Muscle layer of duodenum (tissue), 2 donors: ENCODE results near the gene RALGDS.
A peak's percentile ranks its signal among the peaks of the same experiment; 100 is the strongest.

Source experiments
- H3K27ac ChIP-seq: one replicate; pipeline ENCODE4 v1.7.0; 2013; ENCODE audit warnings: mild to moderate bottlenecking, low read length
- H3K27me3 ChIP-seq: one replicate; pipeline ENCODE4 v1.7.0; 2013; ENCODE audit warnings: low read depth, mild to moderate bottlenecking, control low read depth, low read length
- H3K36me3 ChIP-seq, 2 donors: one replicate each; pipeline ENCODE4 v1.7.0; 2013; ENCODE audit warnings: low read length in 2 of 2, control low read depth in 1 of 2, mild to moderate bottlenecking in 1 of 2; ENCODE audit not compliant: insufficient read depth in 2 of 2, control insufficient read depth in 1 of 2
- H3K4me1 ChIP-seq, 2 donors: one replicate each; pipeline ENCODE4 v1.7.0; 2013; ENCODE audit warnings: low read length in 2 of 2, mild to moderate bottlenecking in 2 of 2, control low read depth in 1 of 2, moderate library complexity in 1 of 2; ENCODE audit not compliant: insufficient read depth in 2 of 2, control insufficient read depth in 1 of 2
- H3K4me3 ChIP-seq, 2 donors: one replicate each; pipeline ENCODE4 v1.7.0; 2013; ENCODE audit warnings: low read length in 2 of 2, low read depth in 1 of 2, mild to moderate bottlenecking in 1 of 2
- H3K9me3 ChIP-seq, 2 donors: one replicate each; pipeline ENCODE4 v1.7.0; 2013; ENCODE audit warnings: low read length in 2 of 2, control low read depth in 1 of 2, mild to moderate bottlenecking in 1 of 2; ENCODE audit not compliant: control insufficient read depth in 1 of 2
- donor health status: healthy.

The RALGDS gene

GRCh38 chr9:133141833-133142595 lies 21.0 kb upstream of the RALGDS start:
- no peaks in the 10 kb centered on the region for H3K9me3 ChIP-seq
- no peaks in the 10 kb centered on the region for H3K27me3 ChIP-seq
- no peak overlapping the region for H3K4me3 ChIP-seq
- no peaks in the 10 kb centered on the region for H3K36me3 ChIP-seq
- H3K27ac ChIP-seq: peak overlapping the region; percentile 16
- peaks cover 11 to 33% of the 10 kb centered on the region in 2 donors for H3K4me1 ChIP-seq

- peaks cover 15 to 34% of the 10 kb centered on the region in 2 donors for H3K4me1 ChIP-seq
Observed at GRCh38 chr9:133140606-133141005, 19.6 kb upstream of the RALGDS start.

GRCh38 chr9:133140174-133140505 lies 19.1 kb upstream of the RALGDS start:
- H3K36me3 ChIP-seq: no peaks in the 10 kb centered on the region
- no peaks in the 10 kb centered on the region for H3K27me3 ChIP-seq
- H3K27ac ChIP-seq: no peak overlapping the region
- H3K4me3 ChIP-seq: no peak overlapping the region
- H3K9me3 ChIP-seq: no peaks in the 10 kb centered on the region
- H3K4me1 ChIP-seq: peaks cover 14 to 36% of the 10 kb centered on the region in 2 donors

More at GRCh38 chr9:133140606-133141005, 19.6 kb upstream of the RALGDS start:
- Histone ChIP-seq H3K27me3 (no peaks in the 10 kb centered on the region), H3K9me3 (no peaks in the 10 kb centered on the region), H3K36me3 (no peaks in the 10 kb centered on the region), H3K4me3 (no peak overlapping the region), H3K27ac (no peak overlapping the region)

GRCh38 chr9:133139246-133140173 lies 18.5 kb upstream of the RALGDS start:
- no peak overlapping the region for H3K4me3 ChIP-seq
- H3K27me3 ChIP-seq: no peaks in the 10 kb centered on the region
- H3K36me3 ChIP-seq: no peaks in the 10 kb centered on the region
- H3K9me3 ChIP-seq: no peaks in the 10 kb centered on the region
- peaks cover 14 to 36% of the 10 kb centered on the region in 2 donors for H3K4me1 ChIP-seq
- no peak overlapping the region for H3K27ac ChIP-seq

- Histone ChIP-seq H3K27me3 (no peaks in the 10 kb centered on the region), H3K9me3 (no peaks in the 10 kb centered on the region), H3K4me1 (peaks cover 28 to 39% of the 10 kb centered on the region in 2 donors), H3K27ac (no peak overlapping the region), H3K4me3 (no peak overlapping the region), H3K36me3 (no peaks in the 10 kb centered on the region)
Observed at GRCh38 chr9:133137451-133138231, 16.6 kb upstream of the RALGDS start.

GRCh38 chr9:133135146-133135745 lies 14.2 kb upstream of the RALGDS start:
- H3K4me3 ChIP-seq: no peak overlapping the region
- H3K27me3 ChIP-seq: no peaks in the 10 kb centered on the region
- H3K27ac ChIP-seq: peak overlapping the region; percentile 98
- peaks cover 31 to 43% of the 10 kb centered on the region in 2 donors for H3K4me1 ChIP-seq
- no peaks in the 10 kb centered on the region for H3K9me3 ChIP-seq
- no peaks in the 10 kb centered on the region for H3K36me3 ChIP-seq

- Histone ChIP-seq H3K9me3 (no peaks in the 10 kb centered on the region), H3K36me3 (no peaks in the 10 kb centered on the region), H3K4me3 (peak overlapping the region in 1 of 2 donors; percentile 36), H3K27me3 (no peaks in the 10 kb centered on the region), H3K4me1 (peaks cover 31 to 43% of the 10 kb centered on the region in 2 donors), H3K27ac (peak overlapping the region; percentile 98)
Observed at GRCh38 chr9:133134388-133135145, 13.5 kb upstream of the RALGDS start.

- peak overlapping the region; percentile 98 for H3K27ac ChIP-seq
- H3K4me1 ChIP-seq: peaks cover 31 to 43% of the 10 kb centered on the region in 2 donors
- H3K36me3 ChIP-seq: no peaks in the 10 kb centered on the region
- no peaks in the 10 kb centered on the region for H3K9me3 ChIP-seq
- H3K4me3 ChIP-seq: peak overlapping the region in 1 of 2 donors; percentile 36
- no peaks in the 10 kb centered on the region for H3K27me3 ChIP-seq
Observed at GRCh38 chr9:133133681-133134387, 12.8 kb upstream of the RALGDS start.

- Histone ChIP-seq H3K36me3 (no peaks in the 10 kb centered on the region), H3K27ac (no peak overlapping the region), H3K4me1 (peaks cover 27 to 53% of the 10 kb centered on the region in 2 donors), H3K9me3 (no peaks in the 10 kb centered on the region), H3K27me3 (no peaks in the 10 kb centered on the region), H3K4me3 (no peak overlapping the region)
Observed at GRCh38 chr9:133132174-133132573, 11.1 kb upstream of the RALGDS start.

- Histone ChIP-seq H3K9me3 (no peaks in the 10 kb centered on the region), H3K4me3 (no peak overlapping the region), H3K27ac (no peak overlapping the region), H3K36me3 (no peaks in the 10 kb centered on the region), H3K27me3 (no peaks in the 10 kb centered on the region), H3K4me1 (peaks cover 27 to 59% of the 10 kb centered on the region in 2 donors)
Observed at GRCh38 chr9:133131506-133131905, 10.5 kb upstream of the RALGDS start.
